HG02623 (cell line): ENCODE measurements around the gene GCDH.
"Not testable (repeated sequence)": the region's sequence is repeated elsewhere in the genome, so short reads cannot be mapped to it uniquely, and the experiment has no call there.

Experiments
- ATAC-seq: cut with Tn5 transposase; IDR thresholded peaks from one replicate; pipeline ENCODE4 v1.9.1; 2021; ENCODE audit warnings: moderate library complexity; ENCODE audit not compliant: unreplicated experiment

GCDH gene

GRCh38 chr19:12872255-12872654 lies 18.7 kb upstream of the GCDH start:
- no peak for ATAC-seq

- ATAC-seq, result no peak
Measured at GRCh38 chr19:12872941-12873890, 17.7 kb upstream of the GCDH start.

DNA sequence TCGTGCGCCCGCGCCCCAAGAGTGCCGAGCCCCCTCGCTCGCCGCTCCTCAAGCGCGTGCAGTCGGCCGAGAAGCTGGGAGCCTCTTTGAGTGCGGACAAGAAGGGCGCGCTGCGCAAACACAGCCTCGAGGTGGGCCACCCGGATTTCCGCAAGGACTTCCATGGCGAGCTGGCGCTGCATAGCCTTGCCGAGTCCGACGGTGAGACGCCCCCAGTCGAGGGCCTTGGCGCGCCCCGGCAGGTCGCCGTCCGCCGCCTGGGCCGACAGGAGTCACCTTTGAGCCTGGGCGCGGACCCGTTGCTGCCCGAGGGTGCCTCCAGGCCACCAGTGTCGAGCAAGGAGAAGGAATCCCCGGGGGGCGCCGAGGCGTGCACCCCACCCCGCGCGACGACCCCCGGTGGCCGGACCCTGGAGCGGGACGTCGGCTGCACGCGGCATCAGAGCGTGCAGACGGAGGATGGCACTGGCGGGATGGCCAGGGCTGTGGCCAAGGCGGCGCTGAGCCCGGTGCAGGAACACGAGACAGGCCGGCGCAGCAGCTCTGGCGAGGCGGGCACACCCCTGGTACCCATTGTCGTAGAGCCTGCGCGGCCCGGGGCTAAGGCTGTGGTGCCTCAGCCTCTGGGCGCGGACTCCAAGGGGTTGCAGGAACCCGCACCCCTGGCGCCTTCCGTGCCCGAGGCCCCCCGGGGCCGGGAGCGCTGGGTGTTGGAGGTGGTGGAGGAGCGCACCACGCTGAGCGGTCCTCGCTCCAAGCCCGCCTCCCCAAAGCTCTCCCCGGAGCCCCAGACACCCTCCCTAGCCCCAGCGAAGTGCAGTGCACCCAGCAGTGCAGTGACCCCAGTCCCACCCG lies 16.8 kb upstream of the GCDH start:
- ATAC-seq, result no peak

GRCh38 chr19:12875086-12875485 lies 15.9 kb upstream of the GCDH start:
- ATAC-seq, result no peak

GRCh38 chr19:12880551-12881171 lies 10.3 kb upstream of the GCDH start:
- peak; percentile 10 for ATAC-seq

DNA sequence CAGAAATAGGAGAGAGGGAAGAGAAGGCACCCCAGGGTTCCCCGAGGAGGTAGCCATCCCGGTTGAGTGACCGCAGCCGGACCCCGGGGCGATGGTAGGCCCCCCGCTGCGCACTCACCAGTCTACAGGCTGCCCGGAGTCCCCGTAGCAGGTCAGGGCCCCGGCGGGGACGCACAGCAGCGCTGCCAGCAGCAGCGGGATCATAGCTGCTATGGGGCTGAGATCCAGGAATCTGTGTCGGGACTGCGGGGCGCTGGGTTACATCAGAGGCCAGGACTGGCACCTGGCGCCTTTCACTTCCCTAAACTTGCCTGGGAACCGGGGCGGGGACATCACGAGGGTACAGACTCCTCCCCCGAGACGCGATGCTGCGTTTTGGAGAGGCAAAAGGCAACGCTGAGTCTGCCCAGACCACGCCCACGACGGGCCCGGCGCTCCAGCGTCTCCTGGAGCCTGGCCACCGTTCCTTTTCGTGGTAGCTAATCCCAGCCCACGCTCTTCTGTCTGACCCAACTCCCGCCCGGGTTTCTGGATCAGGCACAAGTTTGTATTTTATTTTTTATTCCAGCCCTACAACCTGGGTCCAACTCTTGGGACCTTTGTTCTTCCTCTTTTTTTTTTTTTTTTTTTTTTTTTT lies 9.7 kb upstream of the GCDH start, which contains the start of gene DNASE2:
TSS of gene DNASE2 (minus strand) at position 278 of the 637 bp plus-strand sequence. CDS start at position 204, 74 bp downstream.
- ATAC-seq, result peak; percentile 72

DNA sequence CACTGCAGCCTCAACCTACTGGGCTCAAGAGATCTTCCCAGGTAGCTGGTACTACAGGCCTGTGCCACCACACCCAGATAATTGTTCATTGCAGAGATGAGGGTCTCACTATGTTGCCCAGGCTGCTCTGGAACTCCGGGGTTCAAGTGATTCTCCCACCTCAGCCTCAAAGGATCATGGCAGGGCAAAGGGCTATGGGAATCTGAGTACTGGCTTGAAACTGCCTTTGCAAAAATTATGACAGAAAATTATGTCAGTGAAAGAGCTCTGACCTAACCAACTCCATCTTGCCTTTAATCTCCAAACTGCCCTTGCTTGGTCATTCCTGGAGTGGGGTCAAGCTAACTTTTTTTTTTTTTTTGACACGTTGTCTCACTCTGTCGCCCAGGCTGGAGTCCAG lies 8.4 kb upstream of the GCDH start:
- ATAC-seq, result no peak

- no peak for ATAC-seq
Measured at GRCh38 chr19:12884202-12884601, 6.8 kb upstream of the GCDH start.

DNA sequence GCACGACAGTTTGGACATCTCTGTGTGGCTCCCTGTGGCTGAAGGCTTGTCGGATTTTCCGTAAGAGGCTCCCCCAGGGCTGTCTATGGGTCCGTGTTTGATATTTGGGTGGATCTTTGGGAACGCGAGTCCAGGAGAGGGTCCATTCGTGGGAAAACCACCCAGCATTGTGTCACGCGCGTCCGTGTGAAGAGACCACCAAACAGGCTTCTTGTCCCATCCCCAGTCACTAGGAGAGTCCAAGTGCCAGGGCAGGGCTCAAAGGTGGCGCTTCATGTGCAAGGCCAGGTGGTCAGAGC lies 6.4 kb upstream of the GCDH start:
- no peak for ATAC-seq

DNA sequence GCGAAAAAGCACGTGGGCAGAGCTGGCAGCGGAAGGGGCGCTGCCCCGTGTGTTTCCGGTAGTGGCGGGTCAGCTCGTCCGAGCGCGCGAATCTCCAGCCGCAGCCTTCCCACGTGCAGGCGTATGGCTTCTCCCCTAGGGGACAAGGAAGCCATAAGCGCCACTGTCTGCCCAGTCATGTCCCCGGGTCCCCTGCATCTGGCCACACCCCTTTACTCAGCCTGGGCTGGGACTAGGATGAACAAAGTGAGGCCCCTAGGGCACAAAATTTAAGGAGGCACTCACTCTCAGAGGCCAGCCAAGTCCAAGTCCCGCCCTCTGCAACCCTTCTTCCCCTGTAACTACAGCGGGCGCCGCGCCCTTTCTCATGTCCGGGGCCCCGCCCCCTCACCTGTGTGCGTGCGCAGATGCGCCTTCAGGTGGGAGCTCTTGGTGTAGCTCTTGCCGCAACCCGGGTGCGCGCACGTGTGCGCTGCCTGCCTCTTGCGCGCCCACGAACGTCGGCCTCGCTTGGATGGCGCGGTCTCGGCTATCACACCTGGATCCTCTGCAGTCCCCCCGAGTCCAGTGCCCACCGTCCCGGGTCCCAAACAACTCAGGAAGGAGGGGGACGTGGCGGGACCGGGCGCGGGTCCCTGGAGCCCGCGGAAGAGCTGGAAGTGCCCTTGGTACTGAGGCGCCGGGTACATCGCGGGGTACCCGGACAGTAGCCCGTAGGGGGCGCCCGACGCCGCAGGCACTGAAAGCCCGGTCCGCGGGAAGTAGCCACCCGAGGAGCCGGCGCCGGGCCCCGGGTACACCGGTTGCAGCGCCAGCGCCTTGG lies 5.8 kb upstream of the GCDH start:
- no peak for ATAC-seq

- no peak for ATAC-seq
Measured at GRCh38 chr19:12885749-12886650, 5.0 kb upstream of the GCDH start.

GRCh38 chr19:12886651-12886968 lies 4.3 kb upstream of the GCDH start:
- no peak for ATAC-seq

DNA sequence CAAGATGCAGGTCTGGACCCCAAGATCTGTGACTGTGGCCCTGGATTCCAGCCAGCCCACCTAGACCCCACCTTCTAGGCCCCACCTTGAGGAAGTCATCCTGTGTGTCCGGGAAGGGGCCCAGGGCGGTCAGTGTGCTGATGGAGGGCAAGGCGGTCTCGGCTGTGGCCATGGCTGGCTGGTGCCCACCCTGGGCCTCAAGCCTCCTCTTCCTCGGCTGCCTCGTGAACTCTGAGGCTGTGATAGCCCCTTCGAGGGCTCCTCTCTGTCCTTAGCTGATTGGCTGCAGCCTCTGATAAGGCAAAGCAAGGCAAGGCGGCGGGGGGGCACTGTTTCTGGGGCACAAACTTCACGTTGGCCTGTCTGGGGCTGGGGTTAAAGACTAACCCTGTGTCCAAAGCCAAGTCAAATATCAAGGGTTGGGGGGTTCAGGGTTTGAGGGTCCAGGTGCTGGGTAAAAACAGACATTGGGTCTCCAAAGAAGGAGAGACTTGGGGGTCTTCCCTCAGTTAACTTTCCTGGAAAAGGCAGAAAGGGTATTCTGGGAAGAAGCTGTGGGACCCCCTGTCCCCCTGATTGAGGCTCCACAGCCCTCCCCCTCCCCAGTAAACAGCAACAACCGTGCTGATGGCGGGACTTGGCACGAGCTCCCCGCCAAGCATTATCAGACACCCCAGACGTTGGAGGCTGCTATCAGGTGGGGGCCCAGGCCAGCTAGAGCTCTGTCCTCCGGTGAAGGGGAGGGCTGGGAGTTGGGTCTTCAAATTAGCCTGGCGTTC lies 3.8 kb upstream of the GCDH start, which contains the start of gene KLF1:
TSS of gene KLF1 (minus strand) at position 233 of the 779 bp plus-strand sequence. CDS start at position 172, 61 bp downstream.
- ATAC-seq, result no peak

- ATAC-seq, result no peak
Measured at GRCh38 chr19:12888006-12888603, 2.9 kb upstream of the GCDH start.

DNA sequence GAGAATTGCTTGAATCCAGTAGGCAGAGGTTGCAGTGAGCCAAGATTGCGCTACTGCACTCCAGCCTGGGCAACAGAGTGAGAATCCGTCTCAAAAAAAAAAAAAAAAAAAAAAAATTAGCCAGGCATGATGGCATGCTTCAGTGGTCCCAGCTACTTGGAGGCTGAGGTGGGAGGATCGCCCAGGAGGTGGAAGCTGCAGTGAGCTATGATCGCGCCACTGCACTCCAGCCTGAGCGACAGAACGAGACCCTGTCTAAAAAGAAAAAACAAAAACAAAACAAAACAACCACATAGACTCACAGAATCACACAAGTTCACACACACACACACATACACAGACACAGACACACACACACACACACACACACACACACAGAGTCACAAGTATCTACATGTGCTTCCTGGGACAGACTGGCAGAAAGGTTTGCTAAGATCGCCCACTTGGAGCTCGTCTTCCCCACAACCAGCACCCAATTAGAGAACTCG lies 617 bp upstream of the GCDH start:
- not testable (repeated sequence) for ATAC-seq

GRCh38 chr19:12891553-12892021 lies 627 bp downstream of the GCDH start:
- ATAC-seq, result no peak

DNA sequence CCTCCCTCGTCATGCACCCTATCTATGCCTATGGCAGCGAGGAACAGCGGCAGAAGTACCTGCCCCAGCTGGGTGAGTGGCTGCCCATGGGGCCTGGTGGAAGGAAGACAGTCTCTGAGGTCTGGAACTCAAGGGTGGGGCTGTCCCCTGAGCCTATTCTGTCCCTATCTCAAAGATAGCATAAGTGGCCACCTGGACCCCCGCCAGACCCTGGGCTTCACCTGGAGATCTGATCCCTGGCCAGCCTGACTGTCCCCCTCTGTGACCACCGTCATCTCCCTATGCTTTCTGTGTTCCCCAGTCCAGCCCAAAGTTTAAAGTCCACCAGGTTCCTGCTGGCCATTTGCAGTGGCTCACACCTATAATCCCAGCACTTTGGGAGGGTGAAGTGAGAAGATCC lies 2.6 kb downstream of the GCDH start:
- ATAC-seq, result no peak

DNA sequence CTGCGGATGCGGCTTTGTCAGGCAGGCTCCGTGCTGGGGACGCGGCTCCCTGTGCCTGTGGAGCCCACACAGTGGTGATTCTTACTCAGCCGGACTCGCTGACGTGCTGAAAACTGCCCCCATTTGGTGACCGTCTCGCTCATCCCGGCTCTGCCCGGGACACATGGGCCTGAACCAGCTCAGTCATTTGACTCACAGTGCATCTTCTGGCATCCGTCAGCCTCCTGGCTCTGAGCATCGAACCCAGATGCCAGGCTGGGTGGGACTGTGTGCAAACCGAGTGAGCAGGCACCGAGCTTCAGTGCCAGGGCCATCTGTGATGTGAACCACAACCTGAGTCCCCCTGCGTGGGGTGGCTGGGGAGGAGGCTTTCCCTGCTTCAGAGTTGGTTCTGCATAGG lies 5.5 kb downstream of the GCDH start:
- no peak for ATAC-seq
